ENCODE measurements around the gene PRIMA1. TPM values are rescaled to one million over a fixed set of nuclear protein-coding genes. Genes with fewer than 3 reads are reported as not detected.

The PRIMA1 gene
- total RNA-seq, 1 donor from 2014 or later: not detected

- H3K27me3 Mint-ChIP-seq: peaks cover 7% of the 10 kb centered on the region
- no peaks in the 10 kb centered on the region for H3K9me3 Mint-ChIP-seq
- no peak overlapping the region for H3K4me3 Mint-ChIP-seq
- no peaks in the 10 kb centered on the region for H3K4me1 Mint-ChIP-seq
- no peak for DNase-seq
- H3K27ac Mint-ChIP-seq: no peak overlapping the region
- no peaks in the 10 kb centered on the region for H3K36me3 Mint-ChIP-seq (ENCODE audit: low read depth)
- intact Hi-C loops (cut with micrococcal nuclease): no loop called here
Measured at GRCh38 chr14:93693914-93694313, 94.4 kb downstream of the PRIMA1 start.

DNA sequence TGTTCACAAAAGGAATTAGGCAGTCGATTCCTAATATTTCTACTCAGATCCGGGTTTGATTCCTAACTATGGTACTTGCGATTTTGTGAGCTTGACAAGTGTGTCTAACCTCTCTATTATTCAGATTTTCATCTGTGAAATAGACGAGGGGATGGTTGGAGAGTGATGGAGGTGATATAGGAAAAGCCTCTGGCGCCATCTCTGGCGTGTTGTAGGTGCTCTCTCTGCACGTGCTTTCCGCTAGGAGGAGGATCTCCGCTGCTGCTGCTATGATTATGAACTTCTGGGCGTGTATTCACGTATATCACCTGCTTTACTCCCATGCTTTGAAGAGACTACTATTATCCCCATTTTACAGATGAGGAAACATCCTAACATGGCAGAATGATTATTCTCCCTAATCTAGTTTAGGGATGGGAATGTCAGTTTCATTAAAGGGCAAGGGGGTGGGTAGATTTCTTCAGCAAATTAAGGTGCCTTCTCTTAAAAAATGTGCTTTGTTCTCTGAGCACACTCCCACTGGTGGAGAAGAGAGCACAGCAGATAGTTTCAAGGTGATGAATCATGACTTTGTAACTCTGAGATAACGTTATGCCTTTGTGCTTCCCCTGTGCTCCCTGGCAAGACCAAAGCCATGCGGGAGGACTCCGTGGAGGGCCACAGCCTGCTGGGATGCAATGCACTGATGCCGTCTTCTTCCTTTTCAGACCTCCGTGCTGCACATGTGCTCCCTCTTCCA lies 97.1 kb downstream of the PRIMA1 start:
- intact Hi-C loops (cut with micrococcal nuclease): no loop called here
- Mint-ChIP-seq H3K4me3 (no peak overlapping the region), H3K27me3 (peaks cover 23% of the 10 kb centered on the region), H3K36me3 (ENCODE audit: low read depth) (no peaks in the 10 kb centered on the region), H3K27ac (no peak overlapping the region), H3K9me3 (no peaks in the 10 kb centered on the region), H3K4me1 (no peaks in the 10 kb centered on the region)
- peak; percentile 32 for DNase-seq

- H3K4me1 Mint-ChIP-seq: no peaks in the 10 kb centered on the region
- no peaks in the 10 kb centered on the region for H3K36me3 Mint-ChIP-seq (ENCODE audit: low read depth)
- intact Hi-C loops (cut with micrococcal nuclease): no loop called here
- peak; percentile 25 for DNase-seq
- no peak overlapping the region for H3K27ac Mint-ChIP-seq
- no peaks in the 10 kb centered on the region for H3K9me3 Mint-ChIP-seq
- H3K4me3 Mint-ChIP-seq: no peak overlapping the region
- peaks cover 27% of the 10 kb centered on the region for H3K27me3 Mint-ChIP-seq
Measured at GRCh38 chr14:93690146-93690545, 98.1 kb downstream of the PRIMA1 start.

DNA sequence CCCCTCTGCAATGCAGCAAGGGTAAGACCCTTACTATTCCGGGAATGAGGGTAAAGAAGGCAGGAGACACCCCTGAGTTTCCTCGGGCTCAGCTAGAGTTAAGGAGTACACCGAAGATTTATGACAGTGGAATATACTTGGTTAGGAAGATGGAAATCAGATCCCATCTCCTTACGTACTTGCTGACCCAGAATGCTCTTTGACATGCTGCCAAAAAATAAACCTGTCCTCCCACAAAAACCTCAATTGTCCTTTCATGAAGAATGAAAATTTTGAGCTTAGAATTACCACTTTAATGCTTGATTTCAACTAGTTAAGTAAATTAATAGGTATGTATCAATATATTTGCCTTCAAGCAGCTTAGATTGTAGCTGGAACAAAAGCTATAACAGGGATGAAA lies 99.5 kb downstream of the PRIMA1 start:
- Mint-ChIP-seq H3K9me3 (no peaks in the 10 kb centered on the region), H3K27ac (no peak overlapping the region), H3K36me3 (ENCODE audit: low read depth) (no peaks in the 10 kb centered on the region), H3K4me1 (no peaks in the 10 kb centered on the region), H3K4me3 (no peak overlapping the region), H3K27me3 (peaks cover 26% of the 10 kb centered on the region)
- no peak for DNase-seq
- intact Hi-C loops (cut with micrococcal nuclease): no loop called here

DNA sequence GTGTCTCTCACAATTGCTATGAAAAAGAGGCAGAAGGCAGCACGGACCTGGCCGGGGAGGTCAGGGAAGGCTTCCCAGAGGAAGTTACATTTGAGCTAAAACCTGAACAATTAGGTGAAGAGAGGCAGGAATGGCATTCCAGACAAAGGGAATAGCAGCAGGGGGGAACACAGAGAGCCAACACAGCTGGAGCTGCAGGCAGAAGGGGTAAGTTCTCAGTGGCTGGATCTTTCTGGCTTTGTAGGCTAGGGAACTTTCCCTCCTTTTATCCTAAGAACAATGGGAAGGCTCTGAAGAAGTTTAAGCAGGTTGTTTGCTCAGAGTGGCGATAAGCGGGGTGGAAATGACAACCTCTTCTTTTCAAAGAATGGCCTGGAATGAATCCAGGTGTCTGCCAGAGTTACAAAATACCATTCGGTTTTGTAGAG lies 100.0 kb downstream of the PRIMA1 start:
- Mint-ChIP-seq H3K4me1 (no peaks in the 10 kb centered on the region), H3K27ac (no peak overlapping the region), H3K9me3 (no peaks in the 10 kb centered on the region), H3K27me3 (peaks cover 26% of the 10 kb centered on the region), H3K36me3 (ENCODE audit: low read depth) (no peaks in the 10 kb centered on the region), H3K4me3 (no peak overlapping the region)
- intact Hi-C loops (cut with micrococcal nuclease): no loop called here
- no peak for DNase-seq

- Mint-ChIP-seq H3K9me3 (no peaks in the 10 kb centered on the region), H3K27me3 (peaks cover 26% of the 10 kb centered on the region), H3K27ac (no peak overlapping the region), H3K4me3 (no peak overlapping the region), H3K36me3 (ENCODE audit: low read depth) (no peaks in the 10 kb centered on the region), H3K4me1 (no peaks in the 10 kb centered on the region)
- intact Hi-C loops (cut with micrococcal nuclease): no loop called here
- no peak for DNase-seq
Measured at GRCh38 chr14:93686268-93686667, 102.0 kb downstream of the PRIMA1 start.

DNA sequence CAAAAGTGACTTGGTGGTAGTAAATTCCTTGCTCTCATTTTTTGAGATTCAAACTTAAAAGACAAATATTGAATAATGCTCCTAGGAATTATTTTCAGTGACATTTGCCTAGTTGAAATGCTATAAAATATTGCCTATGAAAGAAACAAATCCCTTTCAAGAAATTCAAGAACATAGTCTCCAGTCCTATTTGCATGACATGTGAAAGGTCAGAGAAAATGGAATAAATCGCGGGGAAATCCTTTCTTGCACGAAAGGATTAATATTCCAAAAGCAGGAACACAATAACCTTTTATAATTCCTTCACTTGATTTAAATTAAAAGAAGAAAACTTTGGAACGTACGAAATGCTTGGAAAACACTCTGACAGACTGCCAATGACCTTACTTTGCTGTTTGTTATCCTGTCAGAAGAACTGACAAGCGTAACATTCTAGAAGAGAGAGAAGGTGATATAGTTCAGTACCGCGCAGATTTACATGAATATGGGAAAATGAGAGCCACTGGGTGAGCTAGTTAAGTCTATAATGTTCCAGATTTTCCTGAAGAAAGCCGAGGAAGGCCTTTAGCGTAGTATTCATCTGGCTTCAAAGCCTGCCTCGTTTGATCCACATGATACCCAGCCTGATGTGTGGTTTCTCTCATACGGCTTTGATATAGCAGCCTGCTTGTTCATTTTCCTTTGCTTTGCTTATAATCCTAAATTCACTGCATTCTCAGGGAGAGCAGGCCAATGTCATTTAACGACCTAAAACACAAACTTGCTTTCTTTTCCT lies 103.0 kb downstream of the PRIMA1 start:
- H3K9me3 Mint-ChIP-seq: no peaks in the 10 kb centered on the region
- no peak overlapping the region for H3K27ac Mint-ChIP-seq
- no peak for DNase-seq
- peaks cover 26% of the 10 kb centered on the region for H3K27me3 Mint-ChIP-seq
- intact Hi-C loops (cut with micrococcal nuclease): no loop called here
- no peaks in the 10 kb centered on the region for H3K36me3 Mint-ChIP-seq (ENCODE audit: low read depth)
- H3K4me3 Mint-ChIP-seq: no peak overlapping the region
- no peaks in the 10 kb centered on the region for H3K4me1 Mint-ChIP-seq

DNA sequence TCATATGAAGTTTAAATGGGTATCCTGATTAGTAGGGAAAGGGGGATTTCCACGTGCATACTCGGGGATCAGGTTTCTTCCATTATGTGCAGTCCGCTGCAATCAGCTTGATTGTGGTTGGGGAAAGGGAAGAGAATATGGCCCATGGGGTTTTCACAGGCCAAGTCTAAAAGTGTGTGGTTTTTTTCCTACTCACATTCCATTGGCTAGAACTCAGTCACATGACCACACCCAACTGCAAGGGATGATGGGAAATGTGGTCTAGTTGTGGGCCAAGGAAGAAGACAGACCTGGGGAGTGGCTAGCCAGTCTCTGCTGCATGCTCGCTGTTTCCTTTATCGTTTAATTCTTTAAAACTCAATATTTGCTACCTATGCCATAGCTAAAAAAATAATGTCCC lies 105.1 kb downstream of the PRIMA1 start:
- DNase-seq: peak; percentile 60
- Mint-ChIP-seq H3K4me3 (no peak overlapping the region), H3K9me3 (no peaks in the 10 kb centered on the region), H3K36me3 (ENCODE audit: low read depth) (no peaks in the 10 kb centered on the region), H3K27ac (no peak overlapping the region), H3K4me1 (no peaks in the 10 kb centered on the region), H3K27me3 (peaks cover 23% of the 10 kb centered on the region)
- intact Hi-C loops (cut with micrococcal nuclease): no loop called here

GRCh38 chr14:93682459-93682858 lies 105.8 kb downstream of the PRIMA1 start:
- intact Hi-C loops (cut with micrococcal nuclease): no loop called here
- no peaks in the 10 kb centered on the region for H3K36me3 Mint-ChIP-seq (ENCODE audit: low read depth)
- no peak for DNase-seq
- H3K27ac Mint-ChIP-seq: no peak overlapping the region
- no peaks in the 10 kb centered on the region for H3K9me3 Mint-ChIP-seq
- H3K27me3 Mint-ChIP-seq: peaks cover 16% of the 10 kb centered on the region
- no peaks in the 10 kb centered on the region for H3K4me1 Mint-ChIP-seq
- no peak overlapping the region for H3K4me3 Mint-ChIP-seq

- DNase-seq: no peak
- Mint-ChIP-seq H3K4me1 (no peaks in the 10 kb centered on the region), H3K27me3 (peaks cover 5% of the 10 kb centered on the region), H3K36me3 (ENCODE audit: low read depth) (no peaks in the 10 kb centered on the region), H3K4me3 (no peak overlapping the region), H3K27ac (no peak overlapping the region), H3K9me3 (no peaks in the 10 kb centered on the region)
- intact Hi-C loops (cut with micrococcal nuclease): no loop called here
Measured at GRCh38 chr14:93676416-93676958, 111.8 kb downstream of the PRIMA1 start.

DNA sequence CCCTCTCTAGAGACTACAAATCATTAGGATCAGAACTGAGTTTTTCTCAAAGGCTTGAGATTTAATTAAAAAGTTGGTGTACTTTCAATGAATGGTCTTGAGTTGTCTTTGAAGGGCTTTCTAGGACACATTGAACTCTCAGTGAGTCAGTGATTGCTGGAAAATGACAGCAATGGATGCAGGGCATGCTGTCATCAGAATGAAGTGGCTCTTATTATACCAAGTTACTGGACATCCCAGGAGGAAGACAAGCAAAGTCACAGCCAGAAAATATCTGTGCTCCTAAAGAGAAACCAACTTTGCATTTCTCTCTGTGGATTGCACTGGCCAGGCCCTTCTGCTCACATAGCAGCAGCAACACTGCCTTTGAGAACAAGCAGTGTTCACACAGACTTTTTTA lies 112.6 kb downstream of the PRIMA1 start:
- Mint-ChIP-seq H3K9me3 (no peaks in the 10 kb centered on the region), H3K4me1 (no peaks in the 10 kb centered on the region), H3K36me3 (ENCODE audit: low read depth) (no peaks in the 10 kb centered on the region), H3K27me3 (peaks cover 5% of the 10 kb centered on the region), H3K4me3 (no peak overlapping the region), H3K27ac (no peak overlapping the region)
- intact Hi-C loops (cut with micrococcal nuclease): no loop called here
- no peak for DNase-seq

DNA sequence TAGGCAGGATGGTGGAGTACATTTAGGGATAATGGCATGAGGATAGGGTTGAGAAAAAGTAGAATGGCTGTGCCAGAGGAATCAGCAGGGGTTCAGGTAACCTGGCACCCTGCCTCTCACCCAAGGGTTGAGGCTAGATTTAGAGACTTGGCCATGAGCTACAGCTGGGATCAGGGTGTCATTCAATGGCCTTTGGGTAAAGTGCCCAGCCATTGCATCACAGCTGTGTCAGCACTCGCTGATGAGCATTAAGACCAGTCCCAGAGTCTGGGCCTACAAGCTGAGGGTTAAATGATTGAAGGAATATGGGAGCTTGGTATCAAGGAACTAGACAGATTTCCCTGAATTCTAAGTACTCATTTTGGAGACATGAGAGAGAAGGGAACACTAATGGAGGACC lies 113.9 kb downstream of the PRIMA1 start:
- Mint-ChIP-seq H3K27me3 (peaks cover 4% of the 10 kb centered on the region), H3K9me3 (no peaks in the 10 kb centered on the region), H3K4me3 (no peak overlapping the region), H3K4me1 (no peaks in the 10 kb centered on the region), H3K27ac (no peak overlapping the region), H3K36me3 (ENCODE audit: low read depth) (no peaks in the 10 kb centered on the region)
- no peak for DNase-seq
- intact Hi-C loops (cut with micrococcal nuclease): no loop called here

- intact Hi-C loops (cut with micrococcal nuclease): no loop called here
- Mint-ChIP-seq H3K4me1 (no peaks in the 10 kb centered on the region), H3K4me3 (no peak overlapping the region), H3K27me3 (peaks cover 5% of the 10 kb centered on the region), H3K36me3 (ENCODE audit: low read depth) (no peaks in the 10 kb centered on the region), H3K27ac (no peak overlapping the region), H3K9me3 (peaks cover 9% of the 10 kb centered on the region)
- DNase-seq: no peak
Measured at GRCh38 chr14:93669632-93670031, 118.7 kb downstream of the PRIMA1 start.

Measured in activated CD4-positive, alpha-beta T cell treated with anti-CD3 and anti-CD28 coated beads, Interleukin-2, amount 10 ng/mL, durations not matched to agents 24 days and 14 days (primary cell).